ENCODE results near the gene KCNRG. TPM values are rescaled to one million over a fixed set of nuclear protein-coding genes. Genes with fewer than 3 reads are reported as not detected.

Gene KCNRG
- total and polyA plus RNA-seq, 9 of the 15 experiments (the other 6 are each of a cell fraction or from before 2014, with no cell fraction given): 0.36 to 1.1 (median 0.53) TPM

- TF ChIP-seq MEF2A (IDR thresholded peaks at IDR 0.05; ENCODE audit: control insufficient read depth, low read depth, low read length) (no peak), NCOA2 (IDR thresholded peaks at IDR 0.05; ENCODE audit: partially characterized antibody in 2 of 2) (no peak), EGR1 (conservative IDR thresholded peaks at IDR 0.05) (peak; percentile 28), MTA2 (IDR thresholded peaks at IDR 0.05; ENCODE audit: low read depth) (no peak), HCFC1 (IDR thresholded peaks at IDR 0.05; ENCODE audit: low read depth, low read length) (peak; percentile 15), HNRNPH1 (optimal IDR thresholded peaks at IDR 0.05; ENCODE audit: low read depth, low read length) (no peak), CHD7 (IDR thresholded peaks at IDR 0.05; ENCODE audit: low read depth, low read length) (no peak), NUFIP1 (IDR thresholded peaks at IDR 0.05; ENCODE audit: partially characterized antibody) (no peak), PTTG1 (tag; IDR thresholded peaks at IDR 0.05; ENCODE audit: low read depth) (no peak), ZNF584 (CRISPR knock-in tag; IDR thresholded peaks at IDR 0.05; ENCODE audit: low read depth) (no peak), SP1 (CRISPR knock-in tag; IDR thresholded peaks at IDR 0.05) (peak; percentile 20; the same call in 1 of the 2 replicates), KLF1 (tag; IDR thresholded peaks at IDR 0.05) (no peak), MNT (conservative IDR thresholded peaks at IDR 0.05) (peak in 1 of 2 experiments; percentile 40; a peak in 2 of 4 replicates)
These were observed 18.0 kb upstream of the KCNRG start, which contains the start of gene TRIM13 (continued) for GRCh38 chr13:49996951-49997895.
